GM18498 (cell line): ENCODE data around the gene UTS2.

Source experiments
- ATAC-seq: cut with Tn5 transposase; IDR thresholded peaks from one replicate; pipeline ENCODE4 v1.9.1; 2021; ENCODE audit warnings: mild to moderate bottlenecking, moderate library complexity; ENCODE audit not compliant: unreplicated experiment

UTS2 gene

GRCh38 chr1:7863756-7864328 lies 11.0 kb upstream of the UTS2 start:
- no peak for ATAC-seq

- ATAC-seq, result no peak
These were observed 9.6 kb upstream of the UTS2 start for GRCh38 chr1:7862211-7863060.

DNA sequence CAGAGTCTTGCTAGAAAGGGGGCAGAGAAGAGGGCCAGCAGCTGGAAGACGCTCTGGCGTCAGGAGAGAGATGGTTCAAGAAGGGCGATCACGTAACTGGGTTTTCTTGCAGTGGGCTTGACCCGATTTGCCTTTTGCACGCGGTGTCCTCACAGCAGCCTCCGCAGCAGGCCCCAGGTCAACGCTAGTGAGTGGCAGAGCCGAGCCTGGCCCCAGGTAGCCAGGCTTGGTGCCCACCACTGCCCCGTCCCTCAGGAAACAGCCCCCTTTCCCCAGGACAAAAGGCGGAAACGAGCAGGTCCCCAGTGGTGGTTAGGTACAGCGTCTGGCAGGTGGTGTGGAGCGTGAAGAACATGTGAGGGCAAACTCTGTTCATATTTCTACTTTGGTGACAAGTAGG lies 8.6 kb upstream of the UTS2 start:
- no peak for ATAC-seq

DNA sequence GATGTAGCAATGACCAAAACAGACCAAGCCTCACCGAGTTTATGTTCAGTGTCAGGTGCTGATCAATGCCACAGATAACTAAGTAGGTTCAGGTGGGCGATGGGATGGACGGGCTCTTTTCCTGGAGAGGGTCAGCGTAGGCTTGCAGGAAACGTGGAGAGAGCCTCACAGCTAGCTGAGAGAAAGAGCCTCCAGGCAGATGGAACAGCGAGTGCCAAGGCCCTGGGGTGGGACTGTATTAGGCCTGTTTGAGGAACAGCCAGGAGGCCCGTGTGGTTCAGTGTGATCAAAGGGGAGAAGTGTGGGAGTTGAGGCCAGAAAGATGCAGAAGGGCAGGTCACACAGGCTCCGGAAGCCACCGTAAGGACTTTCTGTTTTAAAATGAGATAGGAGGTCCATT lies 7.3 kb upstream of the UTS2 start:
- ATAC-seq, result no peak

- ATAC-seq, result no peak
These were observed 6.5 kb upstream of the UTS2 start for GRCh38 chr1:7859406-7859805.

DNA sequence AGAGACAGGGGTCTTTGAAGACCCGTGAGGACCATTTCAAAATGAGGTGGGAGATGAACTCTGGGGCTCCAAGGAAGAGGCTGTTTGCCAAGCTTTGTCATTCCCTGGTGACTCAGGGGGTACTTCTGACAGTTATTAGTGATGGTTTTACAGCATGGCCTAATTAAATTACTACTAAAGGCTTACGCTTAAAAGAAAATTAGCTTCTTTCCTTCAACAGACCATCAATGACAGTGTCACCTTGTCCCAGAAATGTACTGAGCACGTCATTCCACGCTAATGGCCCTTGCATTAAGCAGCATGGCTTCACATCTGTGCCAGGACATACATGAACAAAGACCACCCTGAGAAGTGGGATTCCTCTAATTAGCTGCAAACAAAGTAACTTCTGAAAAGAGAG lies 5.1 kb upstream of the UTS2 start:
- no peak for ATAC-seq

DNA sequence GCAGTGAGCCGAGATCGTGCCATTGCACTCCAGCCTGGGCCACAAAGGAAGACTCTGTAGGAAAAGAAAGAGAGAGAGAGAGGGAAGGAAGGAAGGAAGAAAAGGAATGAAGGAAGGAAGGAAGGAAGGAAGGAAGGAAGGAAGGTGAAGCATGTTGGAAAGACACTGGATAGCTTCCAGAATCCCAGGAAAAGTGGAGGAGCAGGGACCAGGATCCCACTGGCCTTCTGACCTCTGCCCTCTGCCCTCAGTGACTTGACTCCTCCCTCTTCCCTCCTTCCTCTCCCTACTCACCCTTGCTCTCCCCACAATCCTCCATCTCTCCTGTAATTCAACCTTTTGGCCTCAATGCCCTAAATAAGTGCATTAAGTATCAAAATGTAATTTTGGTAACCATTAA lies 4.1 kb upstream of the UTS2 start:
- ATAC-seq, result no peak

DNA sequence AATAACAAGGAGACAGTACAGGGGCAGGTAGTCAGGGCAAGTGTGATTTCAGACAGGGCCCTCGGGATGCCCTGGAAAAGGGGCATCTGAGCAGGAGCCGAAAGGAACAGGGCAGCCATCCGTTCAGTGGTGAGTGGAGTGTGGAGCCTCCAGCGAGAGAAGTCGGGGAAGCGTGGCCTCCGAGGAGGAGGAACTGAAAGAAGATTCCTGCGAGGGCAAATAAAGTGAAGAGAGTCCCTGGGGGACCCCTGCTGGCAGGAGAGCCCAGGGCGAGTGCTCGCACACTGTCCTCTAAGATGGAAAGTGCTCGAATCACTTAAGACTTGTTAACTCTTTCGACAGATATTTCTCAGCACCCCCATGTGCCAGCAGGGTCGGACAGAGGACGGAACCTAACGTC lies 3.5 kb upstream of the UTS2 start:
- no peak for ATAC-seq

DNA sequence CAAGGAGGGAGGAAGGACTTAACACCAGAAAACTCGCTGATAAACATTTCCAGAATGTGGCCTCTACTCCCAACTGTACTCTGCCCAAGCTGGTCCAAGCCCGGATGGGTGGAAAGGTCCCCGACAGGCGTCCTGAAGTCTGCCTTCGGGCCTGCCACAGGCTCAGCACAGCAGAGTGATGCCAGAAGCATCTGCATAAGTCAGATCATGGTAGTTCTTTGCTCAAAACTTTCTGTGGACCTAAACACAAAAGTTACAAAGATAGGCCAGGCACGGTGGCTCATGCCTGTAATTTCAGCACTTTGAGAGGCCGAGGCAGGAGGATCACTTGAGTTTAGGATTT lies 790 bp upstream of the UTS2 start:
- ATAC-seq, result no peak

GRCh38 chr1:7850786-7851185 lies 2.1 kb downstream of the UTS2 start:
- ATAC-seq, result no peak

DNA sequence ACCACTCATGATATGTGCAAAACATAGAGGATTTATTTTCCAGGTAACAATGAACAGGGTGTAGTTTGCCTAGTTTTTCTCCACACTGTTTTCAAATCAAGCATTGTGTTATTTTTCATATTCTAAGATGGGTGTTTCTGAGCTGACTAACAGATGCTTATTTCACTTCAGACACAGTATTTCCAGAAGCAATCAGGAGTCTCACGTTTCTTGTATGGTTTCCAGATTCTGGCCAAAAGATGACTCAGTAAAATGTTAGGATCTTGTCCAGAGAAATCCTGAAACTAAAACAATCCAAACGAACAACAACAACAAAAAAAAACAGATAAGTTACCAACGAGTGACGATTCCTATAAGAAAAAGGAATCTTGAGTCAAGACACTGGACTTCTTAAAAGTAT lies 5.3 kb downstream of the UTS2 start:
- no peak for ATAC-seq

- ATAC-seq, result no peak
These were observed 6.2 kb downstream of the UTS2 start for GRCh38 chr1:7846656-7847055.

- ATAC-seq, result no peak
These were observed 7.1 kb downstream of the UTS2 start for GRCh38 chr1:7845761-7846160.

GRCh38 chr1:7842517-7842916 lies 10.3 kb downstream of the UTS2 start:
- no peak for ATAC-seq

DNA sequence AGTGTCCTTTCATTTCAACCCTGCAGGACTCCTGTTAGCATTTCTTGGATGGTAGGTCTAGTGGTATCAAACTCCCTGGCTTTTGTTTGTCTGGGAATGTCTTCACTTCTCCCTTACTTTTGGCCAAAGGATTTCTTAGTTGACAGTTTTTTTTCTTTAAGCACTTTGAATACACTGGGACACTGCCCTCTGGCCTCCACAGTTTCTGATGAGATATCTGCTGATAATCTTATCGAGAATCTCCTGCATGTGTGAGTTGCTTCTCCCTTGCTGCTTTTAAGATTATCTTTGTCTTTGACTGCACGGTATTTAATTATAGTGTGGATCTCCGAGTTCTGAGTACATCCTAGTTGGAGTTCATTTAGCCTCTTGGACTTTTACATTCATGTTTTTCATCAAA lies 13.3 kb downstream of the UTS2 start:
- ATAC-seq, result no peak

DNA sequence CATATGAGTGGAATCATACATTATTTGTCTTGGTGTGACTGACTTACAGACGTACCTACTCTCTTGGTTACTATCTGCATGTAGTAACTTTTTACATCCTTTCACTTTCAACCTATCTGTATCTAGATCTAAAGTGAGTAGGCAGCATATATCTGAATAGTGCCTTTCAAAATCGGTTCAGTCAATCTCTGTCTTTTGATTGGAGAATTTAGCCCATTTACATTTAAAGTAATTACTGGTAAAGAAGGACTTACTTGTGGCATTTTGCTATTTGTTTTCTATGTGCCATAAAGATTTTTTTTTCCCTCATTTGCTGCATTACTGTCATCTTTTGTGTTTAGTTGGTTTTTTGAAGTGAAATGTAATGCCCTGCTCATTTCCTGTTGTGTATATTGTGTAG lies 14.2 kb downstream of the UTS2 start:
- no peak for ATAC-seq

GRCh38 chr1:7833035-7833434 lies 19.8 kb downstream of the UTS2 start:
- no peak for ATAC-seq

DNA sequence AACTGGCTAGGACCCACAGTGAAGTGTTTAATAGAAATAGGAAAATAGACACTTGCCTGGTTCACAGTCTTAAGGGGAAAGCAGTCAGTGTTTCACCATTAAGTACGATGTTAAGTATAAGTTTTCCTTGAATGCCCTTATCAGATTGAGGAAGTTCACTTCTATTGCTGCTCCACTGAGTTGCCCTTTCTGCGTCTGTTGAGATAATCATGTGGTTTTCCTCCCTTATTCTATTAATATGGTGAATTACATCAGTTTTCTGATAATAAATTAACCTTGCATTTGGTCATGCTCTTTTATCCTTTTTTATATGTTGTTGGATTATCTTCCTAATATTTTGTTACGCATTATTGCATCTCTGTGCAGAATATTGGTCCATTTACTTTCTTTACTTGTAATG lies 21.4 kb downstream of the UTS2 start:
- ATAC-seq, result no peak

GRCh38 chr1:7827126-7827955 lies 25.5 kb downstream of the UTS2 start:
- ATAC-seq, result no peak

GRCh38 chr1:7826363-7826762 lies 26.5 kb downstream of the UTS2 start:
- ATAC-seq, result no peak

- no peak for ATAC-seq
These were observed 28.2 kb downstream of the UTS2 start for GRCh38 chr1:7824701-7825100.

DNA sequence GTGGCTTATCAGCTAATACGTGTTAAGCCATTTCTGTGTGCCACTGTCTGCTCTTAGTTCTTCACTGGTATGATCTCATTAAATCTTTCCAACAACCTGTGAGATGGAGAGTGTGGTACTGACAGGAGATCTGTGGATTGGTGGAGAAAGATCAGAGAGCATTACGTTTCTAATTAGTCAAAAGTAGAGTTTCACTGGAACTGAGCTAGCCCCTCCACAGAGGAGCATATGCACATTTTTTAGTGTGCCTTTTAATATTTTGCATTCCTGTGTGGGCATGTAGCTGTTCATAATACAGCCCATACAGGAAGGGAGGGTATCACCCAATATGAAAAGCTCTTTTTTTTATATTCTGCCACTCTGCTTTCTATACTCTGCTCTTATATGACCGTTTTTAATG lies 31.6 kb downstream of the UTS2 start:
- ATAC-seq, result no peak
